ENCODE measurements around the gene RIPK1. TPM values are rescaled to one million over a fixed set of nuclear protein-coding genes. Genes with fewer than 3 reads are reported as not detected.

RIPK1 gene
- total and polyA plus RNA-seq, 2 donors (not counting 3 experiments of a cell fraction or from before 2014, with no cell fraction given) = 11.2 to 20.6 TPM

GRCh38 chr6:3037638-3038365 is 30.5 kb upstream of the RIPK1 start:
- Histone ChIP-seq H3K4me2 (ENCODE audit: insufficient read depth, low read length) (no peak overlapping the region), H3K4me3 (replicated peaks in 1 of 3; ENCODE audit: insufficient read depth in 1 of 3, low read depth in 1 of 3, low read length in 3 of 3) (no peak overlapping the region), H3K9ac (replicated peaks; ENCODE audit: extremely low read depth, insufficient read depth, low read length) (no peak overlapping the region), H3K9me3 (replicated peaks; ENCODE audit: control insufficient read depth, insufficient read depth, low read length) (no peaks in the 10 kb centered on the region), H4K20me1 (replicated peaks; ENCODE audit: control insufficient read depth, extremely low read depth, insufficient read depth, low read length) (no peaks in the 10 kb centered on the region), H3K79me2 (ENCODE audit: control insufficient read depth, insufficient read depth, low read length) (no peaks in the 10 kb centered on the region), H2AFZ (ENCODE audit: low read depth, low read length) (no peak overlapping the region), H3K27me3 (ENCODE audit: control insufficient read depth in 2 of 2, insufficient read depth in 2 of 2, low read length in 2 of 2) (no peaks in the 10 kb centered on the region), H3K36me3 (ENCODE audit: control insufficient read depth in 2 of 2, extremely low read depth in 1 of 2, insufficient read depth in 2 of 2, low read length in 2 of 2) (no peaks in the 10 kb centered on the region), H3K4me1 (ENCODE audit: control insufficient read depth, extremely low read depth, insufficient read depth, low read length) (peaks cover 3% of the 10 kb centered on the region), H3K9me1 (replicated peaks; ENCODE audit: control insufficient read depth, extremely low read depth, insufficient read depth, low read length) (no peaks in the 10 kb centered on the region), H3K27ac (ENCODE audit: insufficient read depth, low read depth, low read length) (no peak overlapping the region)
- FAIRE-seq = no peak
- DNase-seq (ENCODE audit: low read depth, low spot score) = peak; percentile 51
- no TSS peak for BruUV-seq (replicated peaks)
- dilution Hi-C loops (cut with MboI; ENCODE audit: extremely low pct_ligation_motif_present, low sequenced_read_pairs) (no loop called here), intact Hi-C loops (cut with micrococcal nuclease) (no loop called here)
- POLR2A ChIA-PET = interaction anchor here (0.6 kb wide), 1 partner anchor 37 kb away, joined by 3 read pairs; no protein-coding TSS in a partner anchor
- TF ChIP-seq MYC (IDR thresholded peaks at IDR 0.05; ENCODE audit: low read depth, low read length) = no peak
- TF ChIP-seq CTCF (IDR thresholded peaks at IDR 0.05; ENCODE audit: extremely low read depth in 1 of 2, insufficient read depth in 1 of 2, low read depth in 1 of 2, low read length in 2 of 2) = no peak
- TF ChIP-seq JUN (IDR thresholded peaks at IDR 0.05; ENCODE audit: borderline replicate concordance, insufficient read depth, insufficient read length, low read depth) = no peak
- TF ChIP-seq POLR2A (IDR thresholded peaks at IDR 0.05; ENCODE audit: low read depth, low read length) = no peak
- TF ChIP-seq EZH2 (IDR thresholded peaks at IDR 0.05; ENCODE audit: borderline replicate concordance, low read depth, low read length, severe bottlenecking) = no peak
- TF ChIP-seq GATA2 (IDR thresholded peaks at IDR 0.05; ENCODE audit: insufficient read depth, insufficient read length, low read depth, low read length) = no peak
- TF ChIP-seq POLR2AphosphoS5 (IDR thresholded peaks at IDR 0.05; ENCODE audit: insufficient read depth, low read depth, low read length) = no peak
- no peak for TF ChIP-seq FOS (IDR thresholded peaks at IDR 0.05; ENCODE audit: borderline replicate concordance, insufficient read depth, low read length)
- no peak for TF ChIP-seq MAX (IDR thresholded peaks at IDR 0.05; ENCODE audit: insufficient read depth, insufficient read length)
- CTCF ChIA-PET = interaction anchor here (0.8 to 2.2 kb wide), 5 partner anchors 9 to 49 kb away, joined by 3 to 13 read pairs (median 3); no protein-coding TSS in a partner anchor
